Dedifferentiated amniotic fluid mesenchymal stem cell (primary cell): ENCODE results near the gene TAS2R60.
A peak's percentile ranks its signal among the peaks of the same experiment; 100 is the strongest.
"Not testable (repeated sequence)": the region's sequence is repeated elsewhere in the genome, so short reads cannot be mapped to it uniquely, and the experiment has no call there.

Source experiments
- DNase-seq: peaks from one replicate; pipeline ENCODE4 v3.0.0-alpha.2; 2016; ENCODE audit errors: extremely low spot score

The TAS2R60 gene

GRCh38 chr7:143444063-143444782 is 970 bp downstream of the TAS2R60 start:
- no peak for DNase-seq

DNA sequence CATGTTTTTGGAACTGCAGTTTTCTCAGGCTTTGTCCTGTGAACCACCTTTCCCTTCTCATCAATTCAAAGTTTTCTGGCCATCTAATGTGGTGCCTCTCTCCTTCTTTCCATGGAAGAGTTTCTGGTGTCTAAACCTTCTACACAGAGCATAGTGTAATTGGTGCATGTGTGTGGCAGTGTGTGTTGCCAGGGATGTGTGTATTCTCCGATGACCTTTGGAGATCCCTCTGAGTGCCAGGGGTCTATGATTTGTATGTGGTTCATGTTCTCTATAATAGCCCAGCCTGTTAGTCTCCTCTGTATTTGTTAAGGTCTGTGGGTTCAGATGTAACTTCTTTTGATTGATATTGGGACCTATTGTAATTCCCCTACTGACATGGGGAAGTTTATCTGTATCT is 1.5 kb downstream of the TAS2R60 start:
- DNase-seq: no peak

DNA sequence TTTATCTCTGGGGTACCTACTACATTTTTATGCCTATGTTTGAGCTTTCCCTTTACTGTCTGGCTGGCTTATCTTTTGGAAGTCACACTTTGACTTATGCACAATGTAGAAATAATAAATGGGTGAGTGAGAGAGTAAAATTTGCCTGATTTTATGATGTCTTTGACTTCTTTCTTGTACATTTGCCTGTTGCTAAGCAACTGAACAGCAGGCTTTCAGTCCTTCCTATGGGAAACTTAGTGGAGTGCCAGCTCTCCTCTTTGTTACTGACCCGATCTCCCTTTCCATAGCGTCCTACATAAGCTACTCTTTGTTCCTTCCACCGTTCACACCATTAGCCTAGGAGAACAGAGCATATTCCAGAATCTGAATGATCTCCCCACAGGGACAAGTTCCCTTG is 4.2 kb downstream of the TAS2R60 start:
- no peak for DNase-seq

- DNase-seq: no peak
These were observed 5.2 kb downstream of the TAS2R60 start for GRCh38 chr7:143448429-143448828.

- DNase-seq: no peak
These were observed 6.5 kb downstream of the TAS2R60 start for GRCh38 chr7:143449793-143450192.

DNA sequence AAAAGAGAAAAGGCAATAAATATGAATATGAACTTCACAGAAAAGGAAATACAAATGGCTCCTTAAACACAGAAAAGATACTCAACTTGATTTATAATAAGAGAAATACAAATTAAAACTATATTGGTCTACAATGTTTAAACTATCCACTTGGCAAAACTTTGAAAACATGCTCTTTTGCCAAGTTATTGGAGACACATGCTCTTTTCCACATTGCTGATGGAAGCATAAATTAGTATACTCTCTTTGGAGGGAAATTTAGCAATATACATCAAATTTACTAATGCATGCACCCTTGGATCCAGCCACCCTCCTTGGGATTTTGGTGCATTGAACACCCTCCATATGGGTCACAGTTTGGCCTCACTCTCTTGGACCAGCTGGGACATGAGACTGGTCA is 7.9 kb downstream of the TAS2R60 start:
- DNase-seq: no peak

DNA sequence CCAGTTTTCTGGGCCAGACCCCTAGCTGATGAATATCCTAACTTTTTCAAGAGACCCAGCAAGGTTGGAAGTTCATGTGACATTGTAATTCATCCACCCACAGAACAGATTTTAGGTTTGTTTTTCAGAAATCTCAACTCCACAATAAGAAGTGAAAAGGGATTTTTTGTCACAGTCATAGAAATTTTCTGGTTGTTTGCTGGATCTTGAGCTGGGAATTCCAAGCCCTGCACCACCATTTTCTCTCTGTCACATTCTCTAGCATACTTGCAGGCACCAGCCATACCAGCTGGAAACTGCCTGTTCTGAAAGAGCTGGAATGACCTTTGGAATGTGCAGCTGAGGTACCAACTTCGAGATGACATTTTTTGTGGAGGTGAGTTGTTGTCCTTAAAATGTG is 8.5 kb downstream of the TAS2R60 start:
- no peak for DNase-seq

DNA sequence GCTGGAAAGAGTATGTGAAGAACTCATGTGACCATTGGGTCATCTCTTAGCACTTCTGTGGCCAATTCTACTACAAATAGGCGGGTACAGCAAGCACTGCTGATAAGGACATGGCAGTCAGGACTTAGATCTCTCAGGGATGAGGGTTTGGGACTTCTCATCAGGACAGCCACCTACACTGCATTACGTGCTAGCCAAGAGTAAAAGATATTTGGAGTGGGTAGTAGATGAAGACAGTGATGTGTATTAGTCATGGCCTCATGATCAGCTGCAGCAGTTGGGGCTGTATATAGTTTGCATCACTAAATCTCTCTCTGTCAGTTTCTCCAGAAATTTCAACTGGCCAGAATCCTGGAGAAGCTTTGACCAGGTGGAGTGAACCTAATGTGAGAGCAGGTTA is 9.2 kb downstream of the TAS2R60 start:
- DNase-seq: no peak

DNA sequence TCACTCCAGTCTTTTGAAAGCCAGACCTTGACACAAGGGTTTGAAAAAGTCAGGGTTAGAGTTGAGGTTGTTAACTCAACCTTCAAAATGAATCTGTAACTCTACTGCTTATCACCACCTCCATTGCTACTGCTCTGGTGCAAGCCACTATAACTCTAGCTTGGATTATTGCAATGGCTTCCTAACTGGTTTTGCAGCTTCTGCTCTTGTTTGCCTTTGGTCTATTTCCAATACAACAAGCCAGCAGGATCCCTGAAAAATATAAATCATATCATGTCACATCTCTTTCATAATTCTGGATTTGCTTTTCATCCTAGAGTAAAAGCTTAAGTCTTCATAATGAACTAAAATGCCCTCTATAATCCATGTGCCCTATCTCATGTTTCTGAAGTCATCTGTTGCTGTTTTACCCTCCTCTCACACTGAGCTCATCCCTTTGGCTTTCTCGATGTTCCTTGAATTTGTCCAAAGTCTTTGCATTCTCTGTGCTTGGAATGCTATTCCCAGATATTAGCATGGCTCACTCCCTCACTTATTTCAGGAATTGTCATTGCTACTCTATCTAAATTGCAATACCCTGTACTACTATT is 10.9 kb downstream of the TAS2R60 start:
- no peak for DNase-seq

GRCh38 chr7:143455491-143455890 is 12.2 kb downstream of the TAS2R60 start:
- no peak for DNase-seq

- no peak for DNase-seq
These were observed 12.7 kb downstream of the TAS2R60 start for GRCh38 chr7:143455942-143456341.

DNA sequence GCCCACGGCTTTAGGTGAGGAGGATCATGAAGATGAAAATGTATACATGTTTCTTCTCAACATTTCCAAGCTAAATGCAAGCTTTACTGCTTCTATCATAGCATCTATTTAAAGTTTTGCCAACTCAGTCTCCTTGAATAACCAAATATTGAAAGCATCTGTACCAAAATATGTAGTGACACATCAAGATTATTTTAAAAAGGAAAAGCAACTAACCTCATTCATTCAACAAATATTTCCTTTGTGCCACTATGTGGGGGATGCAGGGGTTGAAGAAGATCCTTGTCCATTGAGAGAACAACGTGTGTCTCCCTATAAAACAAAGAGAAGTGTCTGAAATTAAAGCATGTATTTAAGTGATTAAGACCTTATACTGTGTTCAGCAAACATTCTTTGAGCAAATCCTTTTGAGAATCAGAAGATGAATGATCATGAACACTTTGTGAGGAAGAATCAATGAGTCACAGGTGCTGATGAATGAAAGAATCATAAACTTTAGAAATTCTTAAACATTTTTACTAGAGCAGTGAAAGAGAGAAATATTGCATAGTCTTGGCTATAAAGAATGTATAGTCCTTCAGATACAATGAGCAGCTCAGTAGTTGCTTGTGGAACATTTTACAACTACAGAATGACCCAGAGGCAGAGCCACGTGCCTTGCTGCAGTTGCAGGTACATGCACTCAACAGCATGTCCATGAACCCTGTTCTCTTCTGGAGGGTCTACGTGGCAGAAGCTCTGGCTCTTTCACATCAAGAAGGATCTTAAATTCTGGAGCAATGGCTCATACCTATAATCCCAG is 13.9 kb downstream of the TAS2R60 start:
- DNase-seq: peak; percentile 28

DNA sequence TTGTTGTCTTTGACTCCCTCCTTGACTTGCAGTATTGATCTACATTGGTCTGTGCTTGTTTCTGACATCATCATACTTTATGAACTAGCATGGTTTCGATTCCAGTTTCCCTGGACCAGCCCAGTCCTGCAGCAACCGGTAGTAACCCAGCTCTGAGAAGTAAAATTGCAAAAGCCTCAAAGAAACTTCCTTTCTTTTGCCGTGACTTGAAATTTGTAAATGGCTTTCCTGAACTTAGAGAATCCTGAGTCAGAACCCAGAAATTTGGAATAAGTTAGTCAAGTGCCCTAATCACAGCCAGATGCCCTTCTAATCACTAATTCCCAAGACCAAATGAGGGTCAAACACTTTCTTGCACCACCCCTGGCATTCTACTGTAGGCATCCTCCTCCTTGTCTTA is 15.0 kb downstream of the TAS2R60 start:
- DNase-seq: peak; percentile 61

- no peak for DNase-seq
These were observed 15.4 kb downstream of the TAS2R60 start for GRCh38 chr7:143458681-143459080.

DNA sequence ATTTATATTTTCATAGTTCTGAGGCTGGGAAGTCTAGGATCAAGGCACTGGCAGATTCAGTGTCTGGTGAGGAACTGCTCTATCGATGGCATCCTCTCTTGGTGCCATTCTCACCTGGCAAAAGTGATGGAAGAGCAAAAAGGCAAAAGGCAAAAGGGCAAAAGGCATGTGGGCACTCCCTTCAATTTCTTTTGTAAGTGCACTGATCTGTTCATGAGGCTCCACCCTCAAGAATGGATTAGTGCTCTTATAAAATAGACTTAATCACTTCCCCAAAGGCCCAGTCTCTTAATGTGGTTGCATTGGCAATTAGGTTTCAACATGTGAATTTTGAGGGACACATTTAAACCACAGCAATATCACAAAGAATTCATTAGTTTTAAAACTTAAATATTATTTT is 16.1 kb downstream of the TAS2R60 start:
- no peak for DNase-seq

DNA sequence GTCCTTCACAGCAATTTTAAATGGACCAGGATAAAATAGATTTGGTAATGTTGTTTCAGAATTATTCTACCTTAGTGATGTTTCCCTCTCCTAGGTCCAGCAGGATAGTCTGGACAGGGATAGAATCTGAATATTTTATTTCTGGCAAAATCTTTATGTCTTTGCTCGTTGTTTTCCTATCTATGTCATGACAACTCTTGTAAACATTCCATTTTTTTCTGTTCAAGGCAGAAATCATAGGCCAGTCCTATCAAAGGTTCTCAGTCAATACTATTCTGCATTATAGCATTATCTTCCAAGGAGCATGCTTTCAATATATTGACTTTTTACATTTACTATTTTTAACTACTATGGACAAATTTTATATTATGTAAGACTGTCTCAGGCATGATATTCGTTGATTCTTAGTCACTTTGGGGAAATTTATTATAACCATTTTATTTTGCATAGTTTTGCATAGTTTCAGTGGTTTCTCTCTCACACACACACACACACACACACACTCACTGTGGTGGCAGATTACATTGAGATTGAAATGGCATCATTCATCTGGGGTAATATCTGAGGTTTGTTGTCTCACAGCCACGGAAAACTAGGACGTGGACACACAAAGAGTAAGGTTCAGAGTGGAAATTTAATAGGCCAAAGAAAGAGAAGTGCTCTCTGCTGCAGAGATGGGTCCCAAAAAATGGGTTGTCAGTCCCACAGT is 17.2 kb downstream of the TAS2R60 start:
- DNase-seq: no peak

- no peak for DNase-seq
These were observed 18.8 kb downstream of the TAS2R60 start for GRCh38 chr7:143462045-143462444.

- DNase-seq: no peak
These were observed 20.3 kb downstream of the TAS2R60 start for GRCh38 chr7:143463556-143463955.

GRCh38 chr7:143463957-143464356 is 20.7 kb downstream of the TAS2R60 start:
- no peak for DNase-seq

GRCh38 chr7:143467724-143468123 is 24.5 kb downstream of the TAS2R60 start:
- DNase-seq: no peak

- not testable (repeated sequence) for DNase-seq
These were observed 28.9 kb downstream of the TAS2R60 start for GRCh38 chr7:143472071-143472689.
